Fibroblast of the aortic adventitia (primary cell): ENCODE measurements around the gene IL17A. TPM values are rescaled to one million over a fixed set of nuclear protein-coding genes. Genes with fewer than 3 reads are reported as not detected.

Experiments used
- DNase-seq: peaks from one replicate; pipeline ENCODE4 v3.0.0-alpha.2; 2010; ENCODE audit warnings: low read depth
- H3K4me3 ChIP-seq: 2 replicates; pipeline ENCODE4 v1.5.1; 2011; ENCODE audit warnings: low read depth, mild to moderate bottlenecking, control low read depth, low read length, moderate library complexity
- total RNA-seq: library from RNA; depleted of rRNA; stranded (reverse); fragments of >200 nt; gene quantifications from 2 replicates; pipeline ENCODE4 v1.2.3, GENCODE V29; 2012; ENCODE audit warnings: low replicate concordance
- TF ChIP-seq, protein P1 (sequence below): IDR thresholded peaks from 2 replicates; pipeline ENCODE4 v1.5.1; 2011; ENCODE audit warnings: mild to moderate bottlenecking, low read length, control low read depth, inconsistent platforms; ENCODE audit not compliant: insufficient read depth

IL17A gene
- total RNA-seq, 1 donor, result not detected

GRCh38 chr6:52201046-52201445 lies 14.9 kb downstream of the IL17A start:
- TF ChIP-seq, protein P1, sequence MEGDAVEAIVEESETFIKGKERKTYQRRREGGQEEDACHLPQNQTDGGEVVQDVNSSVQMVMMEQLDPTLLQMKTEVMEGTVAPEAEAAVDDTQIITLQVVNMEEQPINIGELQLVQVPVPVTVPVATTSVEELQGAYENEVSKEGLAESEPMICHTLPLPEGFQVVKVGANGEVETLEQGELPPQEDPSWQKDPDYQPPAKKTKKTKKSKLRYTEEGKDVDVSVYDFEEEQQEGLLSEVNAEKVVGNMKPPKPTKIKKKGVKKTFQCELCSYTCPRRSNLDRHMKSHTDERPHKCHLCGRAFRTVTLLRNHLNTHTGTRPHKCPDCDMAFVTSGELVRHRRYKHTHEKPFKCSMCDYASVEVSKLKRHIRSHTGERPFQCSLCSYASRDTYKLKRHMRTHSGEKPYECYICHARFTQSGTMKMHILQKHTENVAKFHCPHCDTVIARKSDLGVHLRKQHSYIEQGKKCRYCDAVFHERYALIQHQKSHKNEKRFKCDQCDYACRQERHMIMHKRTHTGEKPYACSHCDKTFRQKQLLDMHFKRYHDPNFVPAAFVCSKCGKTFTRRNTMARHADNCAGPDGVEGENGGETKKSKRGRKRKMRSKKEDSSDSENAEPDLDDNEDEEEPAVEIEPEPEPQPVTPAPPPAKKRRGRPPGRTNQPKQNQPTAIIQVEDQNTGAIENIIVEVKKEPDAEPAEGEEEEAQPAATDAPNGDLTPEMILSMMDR, result no peak
- H3K4me3 ChIP-seq, result no peak overlapping the region
- no peak for DNase-seq

- TF ChIP-seq, protein P1, result no peak
- DNase-seq, result no peak
- H3K4me3 ChIP-seq, result no peak overlapping the region
Observed at GRCh38 chr6:52201493-52201892, 15.3 kb downstream of the IL17A start.

GRCh38 chr6:52207066-52207465 lies 20.9 kb downstream of the IL17A start:
- no peak for DNase-seq
- TF ChIP-seq, protein P1, result no peak

GRCh38 chr6:52208612-52209011 lies 22.4 kb downstream of the IL17A start:
- DNase-seq, result no peak
- no peak overlapping the region for H3K4me3 ChIP-seq
- TF ChIP-seq, protein P1, result no peak

More at GRCh38 chr6:52207066-52207465, 20.9 kb downstream of the IL17A start:
- no peak overlapping the region for H3K4me3 ChIP-seq

DNA sequence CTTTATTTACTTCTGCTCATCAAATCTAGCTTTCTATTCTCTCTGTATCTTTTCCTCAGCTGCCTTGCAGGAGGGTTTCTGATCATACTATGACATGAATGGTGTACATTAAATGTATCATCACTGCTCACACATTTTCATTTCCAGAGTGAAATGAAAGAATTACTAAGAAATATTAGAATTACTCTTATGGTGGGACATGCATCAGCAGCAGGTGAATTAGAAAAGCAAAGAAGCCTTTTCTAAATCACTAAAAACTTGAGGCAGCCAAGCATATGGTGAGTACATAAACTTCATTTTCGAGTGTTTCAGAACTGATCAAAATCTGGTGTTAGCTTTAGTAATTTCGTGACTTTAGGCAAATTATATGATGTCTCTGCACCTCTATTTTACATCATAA lies 23.6 kb downstream of the IL17A start:
- TF ChIP-seq, protein P1, result no peak
- no peak overlapping the region for H3K4me3 ChIP-seq
- DNase-seq, result no peak

DNA sequence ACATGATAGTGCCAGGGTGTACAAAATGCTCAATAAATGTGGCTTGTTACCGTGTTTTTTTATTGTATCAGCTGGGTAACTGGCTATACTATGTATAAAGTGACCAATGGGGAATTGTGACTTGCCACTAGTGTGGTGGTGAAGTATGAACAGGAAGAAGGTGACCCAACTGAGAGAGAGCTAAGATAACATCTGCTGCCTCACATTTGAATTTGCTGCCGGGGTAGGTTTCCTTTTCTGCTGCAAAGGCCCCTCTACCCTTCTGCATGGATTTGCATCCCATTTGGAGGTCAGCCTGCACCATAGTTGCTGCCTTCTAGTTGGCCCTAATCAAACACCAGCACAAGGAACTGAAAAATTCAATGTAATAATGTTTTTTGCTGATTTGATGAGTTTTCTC lies 24.1 kb downstream of the IL17A start:
- no peak for DNase-seq
- TF ChIP-seq, protein P1, result no peak
- no peak overlapping the region for H3K4me3 ChIP-seq

DNA sequence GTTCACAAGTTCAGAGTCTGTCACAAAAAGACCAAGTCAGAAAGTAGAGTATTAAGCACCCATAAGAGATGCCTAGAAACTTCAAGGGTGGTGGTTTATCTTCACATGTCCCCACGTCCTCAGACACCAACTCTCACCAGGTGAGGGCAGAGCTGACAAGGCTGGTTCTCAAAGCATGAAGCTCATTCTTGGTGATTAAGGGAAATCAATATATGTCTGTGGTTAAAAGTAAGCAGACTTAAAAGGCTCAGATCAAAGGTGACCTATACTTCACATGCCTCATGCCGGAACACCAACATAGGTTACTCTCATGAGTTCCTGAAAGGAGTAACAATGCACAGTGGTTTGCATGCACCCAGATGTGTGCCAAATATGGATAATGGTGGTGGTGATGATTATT lies 27.0 kb downstream of the IL17A start:
- no peak for DNase-seq
- H3K4me3 ChIP-seq, result no peak overlapping the region
- TF ChIP-seq, protein P1, result no peak
